GM19025 (cell line): Measurements from ENCODE around the gene BSCL2.
"Not testable (repeated sequence)": the region's sequence is repeated elsewhere in the genome, so short reads cannot be mapped to it uniquely, and the experiment has no call there.

Experiments
- ATAC-seq: cut with Tn5 transposase; IDR thresholded peaks from one replicate; pipeline ENCODE4 v1.9.1; 2021; ENCODE audit warnings: mild to moderate bottlenecking, low read depth, moderate library complexity; ENCODE audit not compliant: unreplicated experiment

Gene BSCL2

DNA sequence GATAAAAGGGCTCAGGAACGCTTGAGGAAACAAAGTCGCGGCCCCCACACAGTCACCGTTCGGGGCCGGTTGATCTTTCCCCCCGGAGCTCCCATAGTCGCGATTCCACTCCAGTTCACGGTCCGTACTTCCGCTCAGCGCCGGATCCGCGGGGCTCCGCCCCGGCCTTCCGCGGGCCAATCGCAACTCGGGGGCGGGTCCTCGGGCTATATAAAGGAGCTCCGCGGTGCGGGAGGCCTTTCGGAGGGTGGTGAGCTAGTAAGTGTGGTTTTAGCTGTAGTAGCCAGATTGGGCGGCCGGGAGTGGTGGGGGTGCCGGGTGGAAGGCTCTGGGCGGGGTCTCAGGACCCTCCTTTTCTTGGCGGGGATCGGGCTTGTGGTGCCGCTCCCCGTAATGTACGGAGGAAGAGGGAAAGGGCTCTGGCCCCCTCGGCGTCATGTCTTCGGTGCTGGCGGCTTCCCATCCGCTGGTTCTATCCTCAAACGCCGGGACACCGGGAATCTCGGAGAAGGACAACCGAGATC is 42.1 kb downstream of the BSCL2 start, which contains the start of the genes C11orf98 and CSKMT:
Gene C11orf98, minus strand, starts transcription at position 136 of the 524 bp plus-strand sequence. Its CDS starts 41 bp downstream, at position 95.
Gene CSKMT, plus strand, starts transcription at position 238 of the 524 bp plus-strand sequence. CDS start 568 bp downstream, outside the sequence.
- peak; percentile 87 for ATAC-seq

- peak; percentile 12 for ATAC-seq
Measured at GRCh38 chr11:62664405-62665074, 42.7 kb downstream of the BSCL2 start.

DNA sequence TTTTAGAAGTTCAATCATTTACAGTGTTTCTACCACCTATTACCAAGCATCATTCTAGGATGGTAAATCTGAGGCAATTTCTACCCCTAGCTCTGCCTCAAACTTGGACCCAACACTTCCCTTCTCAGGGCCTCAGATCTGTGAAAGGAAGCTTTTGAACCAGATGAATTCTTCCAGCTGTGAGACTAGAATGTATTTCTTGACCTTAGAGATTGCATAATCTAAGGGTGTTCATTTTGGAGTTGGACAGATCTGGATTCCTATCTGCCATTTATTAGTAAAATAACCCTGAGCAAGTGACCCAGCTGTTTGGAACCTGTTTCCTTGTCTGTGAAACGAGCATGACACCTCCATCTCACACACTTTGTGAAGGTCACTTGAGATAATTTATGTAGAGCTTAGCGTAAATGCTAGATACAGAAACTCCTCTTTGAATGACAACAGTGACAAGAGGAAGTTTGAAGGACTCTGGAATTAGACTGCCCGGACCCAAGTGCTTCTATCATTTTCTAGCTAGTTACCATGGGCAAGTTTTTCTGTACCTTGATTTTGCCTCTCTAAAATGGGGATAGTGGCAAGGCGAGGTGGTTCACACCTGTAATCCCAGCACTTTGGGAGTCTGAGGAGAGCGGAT is 50.3 kb downstream of the BSCL2 start:
- ATAC-seq = no peak

DNA sequence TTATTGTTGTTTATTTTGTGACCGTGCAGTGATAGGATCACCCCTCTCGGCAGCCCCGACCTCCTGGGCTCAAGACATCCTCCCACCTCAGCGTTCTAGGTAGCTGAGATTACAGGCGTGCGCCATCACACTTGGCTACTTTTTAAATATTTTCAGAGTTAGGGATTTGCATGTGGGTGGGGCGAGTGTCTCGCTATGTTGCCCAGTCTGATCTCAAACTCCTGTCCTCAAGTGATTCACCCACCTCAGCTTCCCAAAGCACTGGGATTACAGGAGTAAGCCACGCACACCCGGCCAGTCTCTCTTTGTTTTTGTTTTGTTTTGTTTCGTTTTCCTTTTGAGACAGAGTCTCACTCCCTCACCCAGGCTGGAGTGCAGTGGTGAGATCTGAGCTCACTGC is 52.9 kb downstream of the BSCL2 start:
- ATAC-seq = no peak

GRCh38 chr11:62652161-62653006 is 54.8 kb downstream of the BSCL2 start:
- no peak for ATAC-seq

DNA sequence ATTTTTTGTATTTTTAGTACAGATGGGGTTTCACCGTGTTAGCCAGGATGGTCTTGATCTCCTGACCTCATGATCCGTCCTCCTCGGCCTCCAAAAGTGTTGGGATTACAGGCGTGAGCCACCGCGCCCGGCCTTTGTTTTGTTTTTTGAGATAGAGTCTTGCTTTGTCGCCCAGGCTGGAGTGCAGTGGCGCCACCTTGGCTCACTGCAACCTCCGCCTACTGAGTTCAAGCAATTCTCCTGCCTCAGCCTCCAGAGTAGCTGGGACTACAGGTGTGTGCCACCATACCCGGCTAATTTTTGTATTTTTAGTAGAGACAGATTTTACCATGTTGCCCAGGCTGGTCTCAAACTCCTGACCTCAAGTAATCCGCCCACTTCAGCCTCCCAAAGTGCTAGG is 56.9 kb downstream of the BSCL2 start:
- not testable (repeated sequence) for ATAC-seq

GRCh38 chr11:62649486-62649885 is 57.7 kb downstream of the BSCL2 start:
- no peak for ATAC-seq

DNA sequence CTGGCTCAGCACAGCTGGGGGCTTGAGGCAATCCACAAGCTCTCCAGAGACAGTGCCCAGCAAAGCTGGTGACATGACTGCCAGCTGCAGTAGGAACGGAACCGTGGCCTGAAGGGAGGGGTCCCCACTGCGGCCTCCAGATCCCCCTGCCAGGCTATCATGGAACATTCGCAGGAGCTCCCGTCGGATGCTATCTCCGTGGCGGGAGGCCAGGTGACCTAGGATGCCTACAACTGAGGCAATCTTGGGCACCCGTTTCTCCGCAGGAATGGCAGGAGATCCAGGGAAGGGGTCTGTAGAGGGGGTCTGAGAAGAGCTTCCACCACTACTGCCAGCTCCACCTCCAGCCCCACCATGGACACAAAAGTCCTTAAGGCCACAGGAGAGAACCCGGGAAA is 58.3 kb downstream of the BSCL2 start:
- ATAC-seq = no peak

GRCh38 chr11:62648185-62648966 is 58.8 kb downstream of the BSCL2 start:
- ATAC-seq = no peak

GRCh38 chr11:62647609-62648005 is 59.6 kb downstream of the BSCL2 start:
- ATAC-seq = no peak

DNA sequence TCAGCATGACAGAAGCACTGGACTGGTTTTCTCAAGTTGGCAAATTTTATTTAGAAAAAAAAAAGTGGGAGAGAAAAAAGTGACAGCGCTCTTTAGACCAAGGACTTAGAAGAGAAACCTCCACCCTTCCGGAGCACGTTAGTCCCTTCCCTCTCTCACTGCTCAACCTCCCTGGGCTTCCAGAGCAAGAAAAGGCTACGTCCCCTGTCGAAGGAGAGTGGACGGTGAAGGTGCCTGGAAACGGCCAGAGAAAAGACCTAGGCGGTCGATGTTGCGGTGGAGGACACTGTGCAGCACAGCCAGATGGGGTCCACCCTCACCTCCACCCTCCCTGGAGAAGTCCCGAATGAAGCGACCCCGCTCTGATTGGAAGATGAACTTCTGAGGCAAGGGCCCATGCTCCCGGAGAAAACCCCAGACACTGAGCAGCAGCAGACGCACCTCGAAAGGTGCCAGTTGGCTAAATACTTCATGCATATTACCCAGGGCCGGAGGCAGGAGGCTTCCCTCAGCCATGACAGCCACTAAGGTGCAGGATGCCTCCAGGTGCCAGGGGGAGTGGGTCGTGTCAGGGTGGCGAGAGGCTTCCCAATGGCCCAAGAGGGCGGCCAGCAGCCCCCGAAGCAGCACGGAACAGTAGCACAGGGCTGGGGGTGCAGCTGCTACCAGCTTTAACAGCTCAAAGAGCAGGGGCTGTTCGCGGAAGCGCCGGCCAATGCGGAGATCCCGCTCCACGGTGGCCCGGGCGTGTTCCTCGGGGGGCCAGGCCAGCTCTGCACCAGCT is 60.2 kb downstream of the BSCL2 start:
- no peak for ATAC-seq

DNA sequence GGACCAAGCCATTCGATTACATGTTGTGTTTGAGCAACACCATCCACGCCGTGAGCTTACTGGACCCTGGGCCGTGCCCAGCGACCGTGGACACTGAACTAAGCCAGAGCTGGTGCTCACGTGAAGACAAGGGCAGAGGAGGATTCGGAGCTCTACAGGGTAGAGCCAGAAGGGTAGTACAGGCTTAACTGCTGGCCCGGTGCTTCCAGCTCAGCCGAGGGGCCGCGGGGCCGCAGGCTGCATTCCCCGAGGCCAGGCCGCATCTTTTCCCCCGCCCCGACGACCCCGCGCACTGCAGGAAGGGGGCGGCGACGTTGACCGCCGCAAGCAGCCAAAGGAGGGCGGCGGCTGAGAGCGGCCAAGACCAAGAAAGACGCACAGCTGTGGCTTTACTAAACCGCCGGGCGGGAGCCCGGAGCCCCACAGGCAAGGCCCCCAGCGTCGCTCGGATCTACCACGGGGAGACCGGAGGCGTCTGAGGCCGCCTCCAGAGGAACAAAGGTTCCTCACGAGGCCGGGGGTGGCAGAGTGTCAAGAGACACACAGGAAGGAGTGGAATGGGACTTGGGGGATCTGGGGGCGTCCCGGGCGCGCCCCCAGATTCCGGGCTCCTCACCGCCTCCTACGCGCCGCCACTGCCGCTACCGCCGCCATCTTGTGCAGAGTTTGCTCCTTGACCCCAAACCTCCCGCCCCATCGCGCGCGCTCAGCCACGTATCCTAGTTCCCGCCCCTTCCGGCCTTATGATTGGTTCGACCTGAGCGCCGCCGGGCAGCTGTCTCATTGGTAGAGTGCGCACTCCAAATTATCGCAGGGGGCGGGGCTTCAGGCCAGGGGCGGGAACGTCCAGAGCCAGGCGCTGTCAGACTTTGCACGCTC is 61.0 kb downstream of the BSCL2 start, which contains the start of gene GANAB:
Gene GANAB, minus strand, starts transcription at position 668 of the 879 bp plus-strand sequence. Its CDS starts 14 bp downstream, at position 654.
- peak; percentile 88 for ATAC-seq

DNA sequence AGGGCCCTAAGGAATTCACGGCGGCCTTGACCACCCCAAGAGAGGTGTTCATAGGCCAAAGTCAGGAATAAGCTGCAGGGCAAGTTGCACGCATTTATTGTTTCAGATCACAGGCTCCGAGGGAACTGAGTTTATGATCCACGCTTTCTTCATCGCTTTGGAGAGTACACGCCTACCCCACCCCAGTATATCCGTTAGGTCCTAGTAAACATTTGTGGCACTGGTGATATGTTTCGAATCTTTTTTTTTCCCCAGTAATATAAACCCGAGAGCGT is 61.6 kb downstream of the BSCL2 start:
- ATAC-seq = no peak

GRCh38 chr11:62644220-62644619 is 63.0 kb downstream of the BSCL2 start:
- ATAC-seq = no peak
